A549 treated with AZD9567 at 1 μM for 4 hours (cell line): Measurements from ENCODE around the gene SLC47A2. TPM values are rescaled to one million over a fixed set of nuclear protein-coding genes. Genes with fewer than 3 reads are reported as not detected.

Experiments
- total RNA-seq: library from RNA; stranded (reverse); fragments of 200-300 nt; extraction: Qiagen RNA extraction; gene quantifications from 5 replicates; pipeline ENCODE4 v1.2.3, GENCODE V29; 2022; ENCODE audit not compliant: insufficient read depth

The SLC47A2 gene, protein sequence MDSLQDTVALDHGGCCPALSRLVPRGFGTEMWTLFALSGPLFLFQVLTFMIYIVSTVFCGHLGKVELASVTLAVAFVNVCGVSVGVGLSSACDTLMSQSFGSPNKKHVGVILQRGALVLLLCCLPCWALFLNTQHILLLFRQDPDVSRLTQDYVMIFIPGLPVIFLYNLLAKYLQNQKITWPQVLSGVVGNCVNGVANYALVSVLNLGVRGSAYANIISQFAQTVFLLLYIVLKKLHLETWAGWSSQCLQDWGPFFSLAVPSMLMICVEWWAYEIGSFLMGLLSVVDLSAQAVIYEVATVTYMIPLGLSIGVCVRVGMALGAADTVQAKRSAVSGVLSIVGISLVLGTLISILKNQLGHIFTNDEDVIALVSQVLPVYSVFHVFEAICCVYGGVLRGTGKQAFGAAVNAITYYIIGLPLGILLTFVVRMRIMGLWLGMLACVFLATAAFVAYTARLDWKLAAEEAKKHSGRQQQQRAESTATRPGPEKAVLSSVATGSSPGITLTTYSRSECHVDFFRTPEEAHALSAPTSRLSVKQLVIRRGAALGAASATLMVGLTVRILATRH
- 0.05 to 0.12 TPM (median 0.07 TPM) in 4 of 5 replicates, not detected in the other for total RNA-seq

GRCh38 chr17:19716108-19717030 is at the start of gene SLC47A2:
SLC47A2 (minus strand) TSS chr17:19716584; CDS start chr17:19716555, 29 bp downstream.

DNA sequence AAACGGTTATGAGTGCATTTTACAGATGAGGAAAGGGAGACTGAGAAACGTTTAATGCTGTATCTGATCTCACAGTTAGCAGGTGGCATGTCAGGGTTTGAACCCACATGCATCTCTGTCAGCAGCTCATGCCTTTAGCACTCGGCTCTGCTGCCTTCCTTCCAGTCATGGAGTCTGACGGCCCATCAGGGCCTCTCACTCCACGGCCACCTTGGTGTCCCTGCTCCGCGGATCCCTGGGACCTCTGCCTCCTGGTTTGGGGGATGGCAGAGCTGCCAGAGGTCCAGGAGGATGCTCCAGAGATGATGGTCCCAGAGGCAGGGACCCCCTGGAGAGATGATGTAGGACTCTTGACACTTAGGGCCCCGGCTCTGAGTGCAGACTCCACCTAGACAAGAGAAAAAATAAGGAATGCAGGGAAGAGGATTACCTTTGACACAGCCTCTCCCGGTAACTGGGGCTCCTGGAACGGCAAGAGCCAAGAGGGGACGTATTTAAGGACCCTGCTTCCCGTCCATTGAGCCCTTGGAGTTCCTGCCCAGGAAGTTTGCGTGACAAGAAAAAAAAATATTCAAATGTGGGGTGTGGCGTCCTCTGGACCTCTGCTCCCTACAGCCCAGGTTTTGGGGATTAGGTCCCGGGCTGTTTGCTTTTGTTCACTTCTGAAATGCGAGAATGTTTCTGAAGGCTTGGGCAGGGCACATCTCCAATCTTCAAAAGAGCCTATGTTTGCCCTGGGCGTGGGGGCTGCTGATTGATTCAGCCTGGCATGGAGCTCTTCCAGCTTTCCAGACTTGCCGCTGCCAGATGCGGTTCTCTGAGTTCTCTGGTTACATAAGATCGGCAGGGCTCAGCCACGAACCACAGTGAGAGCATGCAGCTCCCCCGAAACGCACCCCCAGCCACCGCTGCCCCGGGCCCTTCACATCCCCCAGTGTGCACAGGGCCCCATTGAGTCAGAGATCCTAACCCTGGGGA is 31.7 kb upstream of the SLC47A2 start, which contains the start of gene ALDH3A1:
ALDH3A1 (minus strand) TSS at position 470 of the 978 bp plus-strand sequence. CDS start 3,169 bp downstream, outside the sequence.

GRCh38 chr17:19648475-19649273 is 67.7 kb downstream of the SLC47A2 start, which contains the start of gene ALDH3A2:
ALDH3A2 (plus strand) TSS chr17:19648751; CDS start chr17:19648972, 221 bp downstream.

Other genes starting within 250 kb of the SLC47A2 start
- gene SLC47A1, start 182.7 kb downstream of the SLC47A2 start, total RNA-seq = 21.6 to 28.1 TPM (median 22.8 TPM) in 5 replicates
- 155 to 179 TPM (median 178 TPM) in 5 replicates for gene ALDH3A2, start 67.8 kb downstream of the SLC47A2 start, total RNA-seq
- 757 to 1,170 TPM (median 849 TPM) in 5 replicates for gene ALDH3A1, start 31.7 kb upstream of the SLC47A2 start, total RNA-seq
- gene ULK2, start 151.4 kb upstream of the SLC47A2 start, total RNA-seq = 12.2 to 18.3 TPM (median 14.6 TPM) in 5 replicates